ENCODE results near the gene HUNK. TPM values are rescaled to one million over a fixed set of nuclear protein-coding genes. Genes with fewer than 3 reads are reported as not detected.

Gene HUNK
- total and polyA plus RNA-seq, 2 donors (not counting 1 experiment from before 2014, with no cell fraction given): 0.01 to 0.07 TPM

GRCh38 chr21:32009263-32009662 lies 136.4 kb downstream of the HUNK start:
- H3K4me2 ChIP-seq (replicated peaks; ENCODE audit: low read depth, low read length, poor library complexity, severe bottlenecking): no peak overlapping the region
- TF ChIP-seq CTCF (IDR thresholded peaks at IDR 0.05): no peak
- TF ChIP-seq EZH2 (IDR thresholded peaks at IDR 0.05; ENCODE audit: borderline replicate concordance, insufficient read depth, low read depth, low read length, poor library complexity, severe bottlenecking): no peak
- Mint-ChIP-seq H3K4me3 (no peak overlapping the region), H3K9me3 (ENCODE audit: insufficient read depth) (peaks cover 1% of the 10 kb centered on the region), H3K27ac (no peak overlapping the region), H3K4me1 (no peaks in the 10 kb centered on the region), H3K27me3 (no peaks in the 10 kb centered on the region)
- WGBS (ENCODE audit: insufficient coverage): 100% methylated on average over 1 of the region's 3 CpGs
- intact Hi-C loops (cut with micrococcal nuclease): no loop called here
- no peak for ATAC-seq (ENCODE audit: low read depth)
- H3K79me2 ChIP-seq (ENCODE audit: control insufficient read depth, insufficient read depth, low read length): no peaks in the 10 kb centered on the region
- DNase-seq: no peak
- no peaks in the 10 kb centered on the region for H3K4me1 ChIP-seq (ENCODE audit: control insufficient read depth in 2 of 2, insufficient read depth in 2 of 2, low read length in 2 of 2)
- H2AFZ ChIP-seq (ENCODE audit: insufficient read depth, low read depth, low read length, poor library complexity, severe bottlenecking): no peak overlapping the region
- POLR2A ChIA-PET: no interaction called here
- H3K9me3 ChIP-seq (ENCODE audit: control extremely low read depth in 1 of 3, control insufficient read depth in 2 of 3, insufficient read depth in 1 of 3, low read length in 2 of 3): peaks cover 0 to 3% (median 0%) of the 10 kb centered on the region in 3 donors
- no peaks in the 10 kb centered on the region for H3K36me3 ChIP-seq (replicated peaks in 1 of 2; ENCODE audit: control extremely low read depth in 1 of 2, control insufficient read depth in 1 of 2, extremely low read depth in 1 of 2, insufficient read depth in 2 of 2, low read length in 1 of 2)
- CTCF ChIA-PET: no interaction called here
- no peak overlapping the region for H3K27ac ChIP-seq (ENCODE audit: low read length in 2 of 2)
- no peak overlapping the region for H3K4me3 ChIP-seq (ENCODE audit: control extremely low read depth in 1 of 5, extremely low read depth in 1 of 5, insufficient read depth in 1 of 5, low read depth in 2 of 5, low read length in 4 of 5)
- no peaks in the 10 kb centered on the region for H3K27me3 ChIP-seq (replicated peaks in 1 of 4; ENCODE audit: control extremely low read depth in 1 of 4, control insufficient read depth in 3 of 4, insufficient read depth in 4 of 4, low read length in 3 of 4)
- H3K9ac ChIP-seq (ENCODE audit: low read length): no peak overlapping the region
- no peaks in the 10 kb centered on the region for H4K20me1 ChIP-seq (ENCODE audit: control insufficient read depth, insufficient read depth, low read length, poor library complexity, severe bottlenecking)

GRCh38 chr21:32015461-32016139 lies 142.8 kb downstream of the HUNK start:
- no peak overlapping the region for H3K4me3 ChIP-seq (ENCODE audit: control extremely low read depth in 1 of 5, extremely low read depth in 1 of 5, insufficient read depth in 1 of 5, low read depth in 2 of 5, low read length in 4 of 5)
- Mint-ChIP-seq H3K9me3 (ENCODE audit: insufficient read depth) (peaks cover 1% of the 10 kb centered on the region), H3K4me3 (no peak overlapping the region), H3K4me1 (no peaks in the 10 kb centered on the region), H3K27ac (no peak overlapping the region), H3K27me3 (no peaks in the 10 kb centered on the region)
- ChIA-PET POLR2A (no interaction called here), CTCF (no interaction called here)
- H3K9me3 ChIP-seq (ENCODE audit: control extremely low read depth in 1 of 3, control insufficient read depth in 2 of 3, insufficient read depth in 1 of 3, low read length in 2 of 3): no peaks in the 10 kb centered on the region
- no peaks in the 10 kb centered on the region for H4K20me1 ChIP-seq (ENCODE audit: control insufficient read depth, insufficient read depth, low read length, poor library complexity, severe bottlenecking)
- no peak for TF ChIP-seq EZH2 (IDR thresholded peaks at IDR 0.05; ENCODE audit: borderline replicate concordance, insufficient read depth, low read depth, low read length, poor library complexity, severe bottlenecking)
- no peak for TF ChIP-seq CTCF (IDR thresholded peaks at IDR 0.05)
- H3K79me2 ChIP-seq (ENCODE audit: control insufficient read depth, insufficient read depth, low read length): no peaks in the 10 kb centered on the region
- H3K9ac ChIP-seq (ENCODE audit: low read length): no peak overlapping the region
- no peak overlapping the region for H3K4me2 ChIP-seq (replicated peaks; ENCODE audit: low read depth, low read length, poor library complexity, severe bottlenecking)
- H3K36me3 ChIP-seq (replicated peaks in 1 of 2; ENCODE audit: control extremely low read depth in 1 of 2, control insufficient read depth in 1 of 2, extremely low read depth in 1 of 2, insufficient read depth in 2 of 2, low read length in 1 of 2): no peaks in the 10 kb centered on the region
- ATAC-seq (ENCODE audit: low read depth): no peak
- H3K27ac ChIP-seq (ENCODE audit: low read length in 2 of 2): no peak overlapping the region
- no peaks in the 10 kb centered on the region for H3K4me1 ChIP-seq (ENCODE audit: control insufficient read depth in 2 of 2, insufficient read depth in 2 of 2, low read length in 2 of 2)
- WGBS (ENCODE audit: insufficient coverage): 74% methylated on average over 5 of the region's 7 CpGs
- H2AFZ ChIP-seq (ENCODE audit: insufficient read depth, low read depth, low read length, poor library complexity, severe bottlenecking): no peak overlapping the region
- no peaks in the 10 kb centered on the region for H3K27me3 ChIP-seq (replicated peaks in 1 of 4; ENCODE audit: control extremely low read depth in 1 of 4, control insufficient read depth in 3 of 4, insufficient read depth in 4 of 4, low read length in 3 of 4)
- no peak for DNase-seq
- intact Hi-C loops (cut with micrococcal nuclease): no loop called here

Measured in B cell (primary cell).